ENCODE results near the gene MEI1.

DNA sequence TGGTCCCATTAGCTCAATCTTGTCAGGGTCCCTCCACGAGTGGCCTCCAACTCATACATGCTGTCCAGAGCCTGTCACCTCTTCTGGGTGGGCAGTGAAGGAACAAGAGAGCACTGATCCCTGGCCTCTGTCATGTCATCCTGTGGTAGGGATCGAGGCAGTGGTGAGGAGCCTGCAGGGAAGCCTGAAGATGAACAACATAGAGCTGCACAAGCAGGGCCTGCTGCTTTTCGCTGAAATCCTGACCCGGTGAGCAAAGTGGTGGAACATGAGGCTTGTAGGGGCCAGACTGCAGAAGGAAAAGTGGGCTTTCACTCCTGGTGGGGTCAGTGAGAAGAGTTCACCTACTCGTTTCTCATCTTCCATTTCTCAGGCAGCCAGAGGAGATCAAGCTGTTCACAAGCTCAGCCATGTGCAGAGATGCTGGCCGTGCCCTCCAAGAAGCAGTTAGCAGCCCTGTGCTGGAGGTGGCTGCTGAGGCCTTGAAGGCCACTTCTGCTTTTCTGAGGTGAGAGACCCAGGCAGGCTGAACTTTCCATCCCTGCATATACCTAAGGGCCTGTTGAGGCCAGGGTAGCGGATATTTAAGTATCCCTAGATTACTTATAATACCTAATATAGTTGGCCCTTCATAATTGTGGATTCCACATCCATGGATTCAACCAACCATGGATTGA is 32.9 kb downstream of the MEI1 start:
- TF ChIP-seq, protein P1, sequence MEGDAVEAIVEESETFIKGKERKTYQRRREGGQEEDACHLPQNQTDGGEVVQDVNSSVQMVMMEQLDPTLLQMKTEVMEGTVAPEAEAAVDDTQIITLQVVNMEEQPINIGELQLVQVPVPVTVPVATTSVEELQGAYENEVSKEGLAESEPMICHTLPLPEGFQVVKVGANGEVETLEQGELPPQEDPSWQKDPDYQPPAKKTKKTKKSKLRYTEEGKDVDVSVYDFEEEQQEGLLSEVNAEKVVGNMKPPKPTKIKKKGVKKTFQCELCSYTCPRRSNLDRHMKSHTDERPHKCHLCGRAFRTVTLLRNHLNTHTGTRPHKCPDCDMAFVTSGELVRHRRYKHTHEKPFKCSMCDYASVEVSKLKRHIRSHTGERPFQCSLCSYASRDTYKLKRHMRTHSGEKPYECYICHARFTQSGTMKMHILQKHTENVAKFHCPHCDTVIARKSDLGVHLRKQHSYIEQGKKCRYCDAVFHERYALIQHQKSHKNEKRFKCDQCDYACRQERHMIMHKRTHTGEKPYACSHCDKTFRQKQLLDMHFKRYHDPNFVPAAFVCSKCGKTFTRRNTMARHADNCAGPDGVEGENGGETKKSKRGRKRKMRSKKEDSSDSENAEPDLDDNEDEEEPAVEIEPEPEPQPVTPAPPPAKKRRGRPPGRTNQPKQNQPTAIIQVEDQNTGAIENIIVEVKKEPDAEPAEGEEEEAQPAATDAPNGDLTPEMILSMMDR (conservative IDR thresholded peaks at IDR 0.05; ENCODE audit: low read depth, low read length), result no peak
- no peak for TF ChIP-seq EZH2 (IDR thresholded peaks at IDR 0.05; ENCODE audit: borderline replicate concordance, low read depth, low read length, poor library complexity, severe bottlenecking)

All from A673 (cell line).